GM19452 (cell line): ENCODE data around the gene TMEM39A.

Experiments
- ATAC-seq: cut with Tn5 transposase; IDR thresholded peaks from one replicate; pipeline ENCODE4 v1.9.1; 2021; ENCODE audit not compliant: unreplicated experiment

Gene TMEM39A

GRCh38 chr3:119401503-119402440 lies 61.6 kb downstream of the TMEM39A start:
- peak; percentile 39 for ATAC-seq

- ATAC-seq: peak; percentile 46
These were observed 62.3 kb downstream of the TMEM39A start for GRCh38 chr3:119401069-119401468.

GRCh38 chr3:119400466-119400865 lies 62.9 kb downstream of the TMEM39A start:
- no peak for ATAC-seq

GRCh38 chr3:119396870-119397269 lies 66.5 kb downstream of the TMEM39A start:
- ATAC-seq: no peak

GRCh38 chr3:119395923-119396358 lies 67.5 kb downstream of the TMEM39A start:
- ATAC-seq: peak; percentile 65

- ATAC-seq: no peak
These were observed 74.8 kb downstream of the TMEM39A start for GRCh38 chr3:119388577-119388976.

GRCh38 chr3:119382134-119382533 lies 81.3 kb downstream of the TMEM39A start:
- no peak for ATAC-seq

DNA sequence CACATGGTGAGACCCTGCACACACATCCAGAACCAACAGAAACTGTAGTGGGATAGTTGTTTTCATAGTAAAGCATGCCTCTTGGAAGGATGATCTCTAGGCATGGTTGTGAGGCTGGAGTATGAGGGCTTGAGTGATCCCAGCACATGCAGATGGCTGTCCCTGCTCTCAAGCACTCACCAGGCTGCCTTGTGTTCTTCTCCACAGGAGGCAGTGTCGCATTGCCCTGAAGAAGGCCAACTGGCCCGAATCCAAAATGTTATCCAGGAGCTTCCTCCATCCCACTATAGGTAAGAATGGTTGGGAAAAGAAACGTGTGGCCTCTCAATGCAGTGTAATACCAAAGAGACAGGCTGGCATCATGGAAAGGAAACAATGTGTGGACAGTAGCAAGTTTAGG lies 82.7 kb downstream of the TMEM39A start:
- ATAC-seq: no peak
